A549 (cell line): ENCODE measurements around the gene IL17REL. TPM values are rescaled to one million over a fixed set of nuclear protein-coding genes. Genes with fewer than 3 reads are reported as not detected.

Experiments
- ATAC-seq, 2 experiments: fragments of 200-7000 bp in 1 of 2; fragments of >200 bp in 1 of 2; cut with Nextera tagmentation in 1 of 2; cut with Tn5 transposase in 1 of 2; 3 replicates each; pipeline versions ENCODE4 v1.8.0 to v1.9.1; 2018 to 2020; ENCODE audit warnings: mild to moderate bottlenecking in 1 of 2, moderate library complexity in 1 of 2
- CTCF ChIA-PET: fragments of 300-600 bp; sonication (Branson Sonifier 250); formaldehyde crosslinking; extraction: SDS; loops from one replicate; lab custom pipeline; 2021; ENCODE audit warnings: antibody characterized with exemption, inconsistent platforms; lab: Yijun Ruan, JAX
- POLR2A ChIA-PET: fragments of 350-600 bp; formaldehyde crosslinking; extraction: SDS; loops from one replicate; lab custom pipeline; 2021; ENCODE audit warnings: antibody characterized with exemption, inconsistent platforms; lab: Yijun Ruan, JAX
- DNase-seq, 2 experiments: peaks; one replicate each; pipeline versions ENCODE4 v3.0.0 to v3.0.0-alpha.2; 2011 to 2016; ENCODE audit warnings: low read depth in 1 of 2, low spot score in 1 of 2
- FAIRE-seq: peaks from 2 replicates; lab custom pipeline; 2011; peaks lifted over from hg19 to GRCh38; lab: Jason Lieb, UNC
- H3K27ac ChIP-seq, 2 experiments: fragments of >200 bp; sonication (Bioruptor Twin); formaldehyde crosslinking; 3 replicates each; pipeline ENCODE4 v1.5.1; 2016 to 2017
- H3K4me1 ChIP-seq: fragments of >200 bp; sonication (Bioruptor Twin); formaldehyde crosslinking; 3 replicates; pipeline ENCODE4 v1.6.1; 2016
- H3K4me2 ChIP-seq: fragments of >200 bp; sonication (Bioruptor Twin); formaldehyde crosslinking; 3 replicates; pipeline ENCODE4 v1.6.1; 2016
- H3K4me3 ChIP-seq: fragments of >200 bp; sonication (Bioruptor Twin); formaldehyde crosslinking; 3 replicates; pipeline ENCODE4 v1.5.1; 2016
- H3K9me3 ChIP-seq: fragments of >200 bp; sonication (Bioruptor Twin); formaldehyde crosslinking; 3 replicates; pipeline ENCODE4 v1.6.1; 2016
- CEBPB ChIP-seq, 2 experiments: fragments of >200 bp in 1 of 2; sonication (Bioruptor Twin) in 1 of 2; formaldehyde crosslinking in 1 of 2; IDR thresholded peaks; 2 replicates each; pipeline ENCODE4 v1.6.1; 2012 to 2016
- EHMT2 ChIP-seq: fragments of 200-600 bp; sonication (generic); IDR thresholded peaks from 2 replicates; pipeline ENCODE4 v1.6.1; 2016; ENCODE audit warnings: antibody characterized with exemption, low read depth, mild to moderate bottlenecking, moderate library complexity
- ESRRA ChIP-seq: fragments of 150-350 bp; IDR thresholded peaks from 2 replicates; pipeline ENCODE4 v1.6.1; 2014; ENCODE audit warnings: mild to moderate bottlenecking, low read length, borderline replicate concordance
- FOSB ChIP-seq: fragments of 250-450 bp; sonication (Bioruptor Pico); IDR thresholded peaks from 2 replicates; pipeline ENCODE4 v1.5.0; 2020; ENCODE audit warnings: mild to moderate bottlenecking, moderate library complexity
- FOXS1 ChIP-seq: fragments of 250-450 bp; sonication (Bioruptor Pico); IDR thresholded peaks from 2 replicates; pipeline ENCODE4 v1.5.0; 2020; ENCODE audit warnings: mild to moderate bottlenecking, moderate library complexity
- HDAC2 ChIP-seq: fragments of 200-600 bp; sonication (generic); IDR thresholded peaks from 2 replicates; pipeline ENCODE4 v1.6.1; 2016
- KDM1A ChIP-seq: fragments of 200-600 bp; sonication (generic); IDR thresholded peaks from 2 replicates; pipeline ENCODE4 v1.6.1; 2016; ENCODE audit warnings: low read depth, mild to moderate bottlenecking
- MYC ChIP-seq: IDR thresholded peaks from 2 replicates; pipeline ENCODE4 v1.6.1; 2012; ENCODE audit warnings: mild to moderate bottlenecking, inconsistent platforms, low read length, improper control_type of control experiment, borderline replicate concordance
- NR3C1 ChIP-seq: fragments of >200 bp; sonication (Bioruptor Twin); formaldehyde crosslinking; IDR thresholded peaks from 3 replicates; pipeline ENCODE4 v1.6.1; 2017
- POLR2A ChIP-seq: IDR thresholded peaks from 2 replicates; pipeline ENCODE4 v1.6.1; 2012; ENCODE audit warnings: mild to moderate bottlenecking, low read length
- RAD21 ChIP-seq, 2 experiments: fragments of >200 bp in 1 of 2; sonication (Bioruptor Twin) in 1 of 2; formaldehyde crosslinking in 1 of 2; IDR thresholded peaks in 1 of 2; conservative IDR thresholded peaks in 1 of 2; 2 replicates in 1 of 2; 3 replicates in 1 of 2; pipeline ENCODE4 v1.6.1; 2012 to 2018; ENCODE audit warnings: inconsistent platforms in 1 of 2
- TFCP2L1 ChIP-seq: fragments of 250-450 bp; sonication (Bioruptor Pico); IDR thresholded peaks from 2 replicates; pipeline ENCODE4 v1.5.0; 2021; ENCODE audit warnings: mild to moderate bottlenecking
- WGBS: methylation state at CpG from one replicate; pipeline ENCODE4 v1.1.6; 2017; ENCODE audit errors: missing lambda C conversion rate; 5-methylcytosine and 5-hydroxymethylcytosine counted together
- polyA plus RNA-seq, 4 experiments: library from polyadenylated mRNA; depleted of rRNA in 3 of 4; stranded (reverse); fragments of >200 nt; fragmentation: RNase III in 1 of 4; extraction: RNeasy Plus Mini Kit Qiagen cat#74134 plus additional on column Dnase treatment in 1 of 4; gene quantifications; 2 replicates in 3 of 4; 3 replicates in 1 of 4; pipeline ENCODE4 v1.2.3, GENCODE V29; 2011 to 2017
- TF ChIP-seq, protein P1 (sequence below): fragments of 250-450 bp; sonication (Bioruptor Pico); IDR thresholded peaks from 2 replicates; pipeline ENCODE4 v1.5.0; 2020; ENCODE audit warnings: low read depth, mild to moderate bottlenecking, moderate library complexity
- TF ChIP-seq, protein P2 (sequence below): fragments of 200-600 bp; sonication (generic); IDR thresholded peaks from 2 replicates; pipeline ENCODE4 v1.6.1; 2016; ENCODE audit warnings: antibody characterized with exemption, mild to moderate bottlenecking, moderate library complexity
- TF ChIP-seq, protein P3 (sequence below): fragments of 250-450 bp; sonication (Bioruptor Pico); IDR thresholded peaks from 2 replicates; pipeline ENCODE4 v1.5.0; 2021; ENCODE audit warnings: mild to moderate bottlenecking, moderate library complexity, borderline replicate concordance
- TF ChIP-seq, protein P4 (sequence below): IDR thresholded peaks from 2 replicates; pipeline ENCODE4 v1.6.1; 2012; ENCODE audit warnings: low read depth, borderline replicate concordance
- TF ChIP-seq, protein P5 (sequence below): fragments of >200 bp; sonication (Bioruptor Twin); formaldehyde crosslinking; IDR thresholded peaks from 3 replicates; pipeline ENCODE4 v1.6.1; 2016
- TF ChIP-seq, protein P6 (sequence below): IDR thresholded peaks from 2 replicates; pipeline ENCODE4 v1.6.1; 2012

Gene IL17REL
- polyA plus RNA-seq, 2 of the 4 experiments (the other 2 are of a cell fraction), result 0.06 TPM; not detected in 1

DNA sequence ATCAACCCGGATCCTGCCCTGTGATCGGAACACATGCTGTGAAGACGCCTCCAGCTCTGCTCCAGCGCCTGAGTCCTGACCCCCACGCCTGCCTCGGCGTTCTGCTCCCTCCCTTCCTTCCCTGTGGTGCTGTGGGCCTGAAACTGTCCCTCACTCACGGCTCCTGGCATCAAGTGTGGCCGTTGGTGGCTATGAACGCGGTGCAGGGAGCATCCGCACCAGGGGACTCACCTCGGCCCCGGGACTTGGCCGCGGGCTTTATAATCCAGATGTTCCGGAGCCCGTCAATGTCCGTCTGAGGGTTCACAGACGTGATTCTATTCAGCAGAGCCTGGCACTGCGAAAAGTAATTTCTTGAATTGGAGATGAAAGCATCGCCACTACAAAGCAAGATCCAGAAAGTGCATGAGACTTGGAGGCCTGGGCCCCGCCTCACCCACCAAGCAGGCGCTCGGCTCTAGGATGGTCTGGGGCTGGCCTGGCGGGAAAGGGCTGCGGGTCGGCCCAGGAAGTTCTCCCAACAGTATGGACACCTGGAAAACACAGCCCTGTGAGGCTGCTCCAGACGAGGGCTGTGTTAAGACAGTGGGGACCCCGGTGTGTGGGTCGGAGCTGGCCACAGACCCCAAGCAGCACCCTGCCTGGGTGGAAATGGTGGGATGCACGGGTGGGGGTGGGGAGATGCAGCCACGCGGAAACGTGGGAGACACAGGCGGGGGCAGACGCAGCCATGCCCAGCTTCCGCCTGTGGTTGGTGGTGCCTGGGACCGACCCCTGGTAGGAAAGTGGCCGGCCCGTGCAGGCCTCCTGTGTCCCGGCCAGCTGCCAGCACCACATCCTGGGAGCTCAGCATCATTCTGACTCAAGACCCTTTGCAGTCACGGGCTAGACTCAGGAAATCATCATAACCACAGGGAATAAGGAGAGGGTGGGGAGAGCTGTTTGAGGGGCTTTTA is 21.8 kb upstream of the IL17REL start:
- H3K4me3 ChIP-seq, result no peak overlapping the region
- H3K27ac ChIP-seq, result no peak overlapping the region
- no peak for ATAC-seq
- TF ChIP-seq, protein P1, sequence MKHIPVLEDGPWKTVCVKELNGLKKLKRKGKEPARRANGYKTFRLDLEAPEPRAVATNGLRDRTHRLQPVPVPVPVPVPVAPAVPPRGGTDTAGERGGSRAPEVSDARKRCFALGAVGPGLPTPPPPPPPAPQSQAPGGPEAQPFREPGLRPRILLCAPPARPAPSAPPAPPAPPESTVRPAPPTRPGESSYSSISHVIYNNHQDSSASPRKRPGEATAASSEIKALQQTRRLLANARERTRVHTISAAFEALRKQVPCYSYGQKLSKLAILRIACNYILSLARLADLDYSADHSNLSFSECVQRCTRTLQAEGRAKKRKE (CRISPR knock-in tag), result no peak
- TF ChIP-seq ESRRA (no peak), EHMT2 (no peak)
- DNase-seq, result no peak
- 69% methylated on average over 24 of the region's 43 CpGs for WGBS
- H3K4me1 ChIP-seq, result peaks cover 6% of the 10 kb centered on the region; the same call in 1 of the 3 replicates
- ChIA-PET POLR2A (no interaction called here), CTCF (interaction anchor here (0.9 to 1.1 kb wide), 2 partner anchors 33 to 41 kb away, joined by 3 read pairs; no protein-coding TSS in a partner anchor)
- H3K4me2 ChIP-seq, result no peak overlapping the region
- FAIRE-seq, result no peak
- H3K9me3 ChIP-seq, result peaks cover 9% of the 10 kb centered on the region; the same call in 1 of the 3 replicates

DNA sequence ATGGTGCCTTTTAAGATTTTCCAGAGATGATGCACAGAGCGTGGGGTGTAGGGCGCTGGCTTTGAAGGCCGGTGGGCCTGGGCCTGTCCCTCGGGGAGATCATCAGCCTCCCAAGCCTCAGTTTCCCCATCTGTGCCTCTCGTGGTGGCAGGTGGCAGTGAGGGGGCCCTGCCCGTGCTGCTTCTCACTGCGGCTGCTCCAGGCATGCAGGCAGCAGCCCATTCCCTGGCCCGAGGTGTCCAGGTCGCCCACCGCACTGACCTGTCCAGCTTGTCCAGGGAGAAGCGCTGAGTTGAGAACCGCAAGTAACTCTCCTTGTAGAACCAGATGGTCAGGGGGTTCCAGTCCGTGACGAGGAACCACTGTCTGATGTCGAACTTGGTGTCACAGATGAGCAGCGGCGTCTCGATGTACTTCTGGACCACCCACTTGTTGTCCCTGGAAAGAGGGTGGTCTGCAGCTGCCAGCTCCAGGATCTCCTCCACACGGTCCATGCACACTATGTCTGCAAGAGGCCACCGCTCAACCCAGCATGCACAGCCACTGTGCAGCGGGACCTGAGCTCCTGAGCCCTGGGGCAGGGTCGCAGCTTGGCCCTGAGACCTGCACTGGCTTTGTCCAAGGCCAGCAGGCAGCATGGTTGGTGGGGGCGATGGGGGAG is 20.5 kb upstream of the IL17REL start:
- FAIRE-seq, result no peak
- POLR2A ChIA-PET, result no interaction called here

DNA sequence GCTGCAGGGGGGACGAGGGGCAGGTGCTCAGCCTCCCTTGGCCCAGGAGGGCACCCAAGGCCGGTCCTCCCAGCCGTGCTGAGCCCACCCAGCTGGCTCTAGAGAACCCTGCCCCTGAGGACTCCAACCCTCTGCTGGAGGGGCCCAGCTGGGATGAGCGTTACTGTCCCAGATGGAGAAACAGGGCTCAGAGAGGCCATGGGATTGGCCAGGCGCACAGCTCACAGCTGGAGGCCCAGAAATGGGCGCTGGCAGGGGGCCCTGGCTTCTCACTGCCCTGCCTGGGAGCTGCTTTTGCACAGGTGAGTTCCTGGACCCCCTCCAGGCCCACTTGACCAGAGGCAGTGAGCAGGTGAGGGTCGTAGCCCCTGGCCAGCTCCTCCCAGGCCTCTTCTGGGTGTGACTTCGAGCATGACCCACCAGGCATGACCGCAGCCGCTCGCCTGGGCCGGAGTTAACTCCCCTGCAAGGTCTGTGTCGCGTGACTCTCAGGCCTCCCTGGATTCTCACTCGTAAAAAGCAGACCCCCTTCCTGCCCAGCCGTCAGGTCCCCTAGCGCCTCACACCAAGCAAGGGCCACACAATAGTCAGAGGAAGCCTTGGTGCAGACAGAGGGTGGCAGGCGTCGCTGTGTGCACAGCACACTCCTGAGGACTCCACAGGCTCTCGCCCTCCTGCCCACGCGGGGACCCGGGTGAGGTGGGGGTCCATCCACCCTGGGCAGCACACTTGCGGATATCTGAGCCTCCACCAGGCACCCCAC is 19.7 kb upstream of the IL17REL start:
- FAIRE-seq, result no peak
- WGBS, result 69% methylated on average over 15 of the region's 24 CpGs
- no peak for TF ChIP-seq EHMT2
- TF ChIP-seq HDAC2, result no peak
- TF ChIP-seq RAD21 (conservative IDR thresholded peaks at IDR 0.05 in 1 of 2, IDR thresholded peaks at IDR 0.05 in 1 of 2), result no peak
- TF ChIP-seq MYC, result no peak
- no peak for TF ChIP-seq FOXS1 (CRISPR knock-in tag)
- no peak for TF ChIP-seq TFCP2L1 (CRISPR knock-in tag)
- TF ChIP-seq, protein P2, sequence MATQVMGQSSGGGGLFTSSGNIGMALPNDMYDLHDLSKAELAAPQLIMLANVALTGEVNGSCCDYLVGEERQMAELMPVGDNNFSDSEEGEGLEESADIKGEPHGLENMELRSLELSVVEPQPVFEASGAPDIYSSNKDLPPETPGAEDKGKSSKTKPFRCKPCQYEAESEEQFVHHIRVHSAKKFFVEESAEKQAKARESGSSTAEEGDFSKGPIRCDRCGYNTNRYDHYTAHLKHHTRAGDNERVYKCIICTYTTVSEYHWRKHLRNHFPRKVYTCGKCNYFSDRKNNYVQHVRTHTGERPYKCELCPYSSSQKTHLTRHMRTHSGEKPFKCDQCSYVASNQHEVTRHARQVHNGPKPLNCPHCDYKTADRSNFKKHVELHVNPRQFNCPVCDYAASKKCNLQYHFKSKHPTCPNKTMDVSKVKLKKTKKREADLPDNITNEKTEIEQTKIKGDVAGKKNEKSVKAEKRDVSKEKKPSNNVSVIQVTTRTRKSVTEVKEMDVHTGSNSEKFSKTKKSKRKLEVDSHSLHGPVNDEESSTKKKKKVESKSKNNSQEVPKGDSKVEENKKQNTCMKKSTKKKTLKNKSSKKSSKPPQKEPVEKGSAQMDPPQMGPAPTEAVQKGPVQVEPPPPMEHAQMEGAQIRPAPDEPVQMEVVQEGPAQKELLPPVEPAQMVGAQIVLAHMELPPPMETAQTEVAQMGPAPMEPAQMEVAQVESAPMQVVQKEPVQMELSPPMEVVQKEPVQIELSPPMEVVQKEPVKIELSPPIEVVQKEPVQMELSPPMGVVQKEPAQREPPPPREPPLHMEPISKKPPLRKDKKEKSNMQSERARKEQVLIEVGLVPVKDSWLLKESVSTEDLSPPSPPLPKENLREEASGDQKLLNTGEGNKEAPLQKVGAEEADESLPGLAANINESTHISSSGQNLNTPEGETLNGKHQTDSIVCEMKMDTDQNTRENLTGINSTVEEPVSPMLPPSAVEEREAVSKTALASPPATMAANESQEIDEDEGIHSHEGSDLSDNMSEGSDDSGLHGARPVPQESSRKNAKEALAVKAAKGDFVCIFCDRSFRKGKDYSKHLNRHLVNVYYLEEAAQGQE, result no peak

More for the DNA sequence above, 20.5 kb upstream of the IL17REL start:
- no peak overlapping the region for H3K4me2 ChIP-seq
- H3K4me1 ChIP-seq, result peaks cover 6% of the 10 kb centered on the region; the same call in 1 of the 3 replicates
- no peak overlapping the region for H3K27ac ChIP-seq
- DNase-seq (no peak), ATAC-seq (no peak)
- whole genome bisulfite sequencing, result 80% methylated on average over 10 of the region's 23 CpGs
- H3K9me3 ChIP-seq, result no peaks in the 10 kb centered on the region
- H3K4me3 ChIP-seq, result no peak overlapping the region
- TF ChIP-seq, protein P3, sequence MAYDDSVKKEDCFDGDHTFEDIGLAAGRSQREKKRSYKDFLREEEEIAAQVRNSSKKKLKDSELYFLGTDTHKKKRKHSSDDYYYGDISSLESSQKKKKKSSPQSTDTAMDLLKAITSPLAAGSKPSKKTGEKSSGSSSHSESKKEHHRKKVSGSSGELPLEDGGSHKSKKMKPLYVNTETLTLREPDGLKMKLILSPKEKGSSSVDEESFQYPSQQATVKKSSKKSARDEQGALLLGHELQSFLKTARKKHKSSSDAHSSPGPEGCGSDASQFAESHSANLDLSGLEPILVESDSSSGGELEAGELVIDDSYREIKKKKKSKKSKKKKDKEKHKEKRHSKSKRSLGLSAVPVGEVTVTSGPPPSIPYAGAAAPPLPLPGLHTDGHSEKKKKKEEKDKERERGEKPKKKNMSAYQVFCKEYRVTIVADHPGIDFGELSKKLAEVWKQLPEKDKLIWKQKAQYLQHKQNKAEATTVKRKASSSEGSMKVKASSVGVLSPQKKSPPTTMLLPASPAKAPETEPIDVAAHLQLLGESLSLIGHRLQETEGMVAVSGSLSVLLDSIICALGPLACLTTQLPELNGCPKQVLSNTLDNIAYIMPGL (CRISPR knock-in tag), result no peak
- TF ChIP-seq, protein P4, sequence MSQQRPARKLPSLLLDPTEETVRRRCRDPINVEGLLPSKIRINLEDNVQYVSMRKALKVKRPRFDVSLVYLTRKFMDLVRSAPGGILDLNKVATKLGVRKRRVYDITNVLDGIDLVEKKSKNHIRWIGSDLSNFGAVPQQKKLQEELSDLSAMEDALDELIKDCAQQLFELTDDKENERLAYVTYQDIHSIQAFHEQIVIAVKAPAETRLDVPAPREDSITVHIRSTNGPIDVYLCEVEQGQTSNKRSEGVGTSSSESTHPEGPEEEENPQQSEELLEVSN, result no peak
- TF ChIP-seq KDM1A (no peak), POLR2A (no peak), FOSB (CRISPR knock-in tag) (no peak), CEBPB (IDR thresholded peaks at IDR 0.05) (no peak), NR3C1 (no peak)
- TF ChIP-seq, protein P5, sequence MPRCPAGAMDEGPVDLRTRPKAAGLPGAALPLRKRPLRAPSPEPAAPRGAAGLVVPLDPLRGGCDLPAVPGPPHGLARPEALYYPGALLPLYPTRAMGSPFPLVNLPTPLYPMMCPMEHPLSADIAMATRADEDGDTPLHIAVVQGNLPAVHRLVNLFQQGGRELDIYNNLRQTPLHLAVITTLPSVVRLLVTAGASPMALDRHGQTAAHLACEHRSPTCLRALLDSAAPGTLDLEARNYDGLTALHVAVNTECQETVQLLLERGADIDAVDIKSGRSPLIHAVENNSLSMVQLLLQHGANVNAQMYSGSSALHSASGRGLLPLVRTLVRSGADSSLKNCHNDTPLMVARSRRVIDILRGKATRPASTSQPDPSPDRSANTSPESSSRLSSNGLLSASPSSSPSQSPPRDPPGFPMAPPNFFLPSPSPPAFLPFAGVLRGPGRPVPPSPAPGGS, result no peak
- TF ChIP-seq, protein P6, sequence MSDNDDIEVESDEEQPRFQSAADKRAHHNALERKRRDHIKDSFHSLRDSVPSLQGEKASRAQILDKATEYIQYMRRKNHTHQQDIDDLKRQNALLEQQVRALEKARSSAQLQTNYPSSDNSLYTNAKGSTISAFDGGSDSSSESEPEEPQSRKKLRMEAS, result no peak
- CTCF ChIA-PET, result interaction anchor here (1.0 to 1.4 kb wide), 2 partner anchors 102 to 103 kb away, joined by 3 to 4 read pairs; no protein-coding TSS in a partner anchor

More for the DNA sequence above, 19.7 kb upstream of the IL17REL start:
- ChIA-PET POLR2A (no interaction called here), CTCF (interaction anchor here (1.3 to 3.1 kb wide), 3 partner anchors 101 to 107 kb away, joined by 3 to 49 read pairs (median 4); no protein-coding TSS in a partner anchor)
- peaks cover 6% of the 10 kb centered on the region; the same call in 1 of the 3 replicates for H3K4me1 ChIP-seq
- no peak for ATAC-seq
- H3K27ac ChIP-seq, result no peak overlapping the region
- no peaks in the 10 kb centered on the region for H3K9me3 ChIP-seq
- H3K4me3 ChIP-seq, result no peak overlapping the region
- no peak for DNase-seq
- H3K4me2 ChIP-seq, result no peak overlapping the region
